COLO829 (cell line): ENCODE measurements around the gene ST6GAL1.
"Not testable (repeated sequence)": the region's sequence is repeated elsewhere in the genome, so short reads cannot be mapped to it uniquely, and the experiment has no call there.

Experiments used
- DNase-seq: peaks from one replicate; pipeline ENCODE4 v3.0.0; 2012; ENCODE audit warnings: low spot score

ST6GAL1 gene

DNA sequence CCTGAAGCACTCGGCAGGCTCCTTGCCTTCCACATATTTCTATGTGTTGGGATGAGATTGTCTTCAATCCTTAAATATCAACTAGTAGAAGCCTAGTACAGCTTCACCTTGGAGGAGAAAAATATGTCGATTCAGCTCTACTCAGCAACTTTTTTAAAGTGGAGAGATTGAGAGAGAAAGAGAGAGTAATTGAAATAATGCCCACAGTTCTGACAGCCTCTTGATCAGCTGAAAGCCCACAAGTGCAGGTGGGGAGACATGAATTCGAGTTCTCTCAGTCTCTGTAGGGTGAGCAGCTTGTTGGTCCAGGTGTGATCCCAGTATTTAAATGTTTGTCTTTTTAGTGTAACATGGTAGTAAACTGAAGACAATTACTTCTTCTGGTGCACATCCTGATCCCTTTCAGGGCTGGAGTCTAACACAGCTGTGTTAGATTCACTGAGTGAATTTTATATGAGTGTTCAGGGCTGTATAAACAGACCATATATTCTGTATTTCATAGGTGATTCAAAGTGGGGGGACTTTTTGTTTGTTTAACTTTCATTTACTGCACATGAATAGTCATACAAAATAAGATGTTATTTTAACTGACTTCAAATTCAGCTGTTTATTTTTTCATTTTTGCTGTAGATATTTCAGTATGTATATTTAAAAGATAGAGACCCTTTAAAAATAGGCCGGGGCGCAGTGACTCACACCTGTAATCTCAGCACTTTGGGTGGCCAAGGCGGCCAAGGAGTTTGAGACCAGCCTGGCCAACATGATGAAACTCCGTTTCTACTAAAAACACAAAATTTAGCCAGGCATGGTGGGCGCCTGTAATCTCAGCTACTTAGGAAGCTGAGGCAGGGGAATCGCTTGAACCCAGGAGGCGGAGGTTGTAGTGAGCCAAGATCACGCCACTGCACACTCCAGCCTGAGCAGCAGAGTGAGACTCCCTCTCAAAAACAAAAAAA is 64.0 kb downstream of the ST6GAL1 start:
- no peak for DNase-seq

- no peak for DNase-seq
Measured at GRCh38 chr3:186996356-186996755, 66.0 kb downstream of the ST6GAL1 start.

GRCh38 chr3:186997061-186997460 is 66.7 kb downstream of the ST6GAL1 start:
- DNase-seq, result no peak

GRCh38 chr3:186997473-186997939 is 67.2 kb downstream of the ST6GAL1 start:
- no peak for DNase-seq

- no peak for DNase-seq
Measured at GRCh38 chr3:186998937-186999368, 68.6 kb downstream of the ST6GAL1 start.

- no peak for DNase-seq
Measured at GRCh38 chr3:187000711-187001151, 70.4 kb downstream of the ST6GAL1 start.

DNA sequence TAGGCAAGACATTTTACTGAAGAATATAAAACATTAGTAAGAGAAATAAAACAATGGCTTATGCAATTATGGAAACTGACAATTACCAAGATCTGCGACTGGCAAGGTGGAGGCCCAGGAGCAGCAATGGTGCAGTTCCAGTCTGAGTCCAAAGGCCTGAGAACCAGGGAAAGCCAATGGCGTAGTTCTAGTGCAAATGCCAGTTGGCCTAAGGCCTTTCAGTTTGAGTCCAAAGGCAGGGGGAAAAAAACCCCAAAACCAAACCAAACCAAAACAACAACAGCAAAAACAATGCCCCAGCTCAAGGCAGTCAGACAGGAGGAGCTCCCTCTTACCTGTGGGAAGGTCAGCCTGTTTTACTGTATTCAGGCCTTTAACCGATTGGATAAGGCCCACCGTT is 72.6 kb downstream of the ST6GAL1 start:
- no peak for DNase-seq

DNA sequence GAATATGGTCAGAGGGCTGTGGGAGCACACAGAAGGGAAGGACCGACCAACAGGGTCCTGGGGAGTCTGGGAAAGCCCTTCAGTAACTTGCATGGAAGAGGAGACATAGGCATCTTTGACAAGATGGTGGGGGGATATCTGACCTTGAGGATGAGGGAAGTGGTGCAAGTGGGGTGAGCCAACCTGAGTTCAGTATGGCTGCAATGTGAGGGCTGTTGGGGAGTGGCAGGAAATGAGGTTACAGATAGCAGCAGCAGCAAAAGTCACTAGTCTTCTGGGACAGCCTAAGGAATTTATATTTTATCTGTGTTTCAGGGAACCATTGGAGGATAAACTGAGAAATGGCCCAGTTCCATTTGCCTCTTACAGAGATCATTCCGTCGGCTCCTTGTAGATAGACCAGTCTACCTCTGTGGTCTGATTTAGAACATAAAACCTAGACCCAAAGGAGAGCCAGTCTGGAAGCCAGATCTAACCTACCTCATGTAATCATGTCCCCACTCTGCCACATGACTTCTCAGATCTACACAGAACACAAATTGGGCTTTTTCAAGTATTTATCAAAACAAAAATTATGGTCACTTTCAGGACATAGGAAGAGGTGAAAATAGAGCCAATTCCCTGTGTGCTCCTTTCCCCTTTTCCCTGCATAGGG is 75.6 kb downstream of the ST6GAL1 start:
- DNase-seq, result no peak

DNA sequence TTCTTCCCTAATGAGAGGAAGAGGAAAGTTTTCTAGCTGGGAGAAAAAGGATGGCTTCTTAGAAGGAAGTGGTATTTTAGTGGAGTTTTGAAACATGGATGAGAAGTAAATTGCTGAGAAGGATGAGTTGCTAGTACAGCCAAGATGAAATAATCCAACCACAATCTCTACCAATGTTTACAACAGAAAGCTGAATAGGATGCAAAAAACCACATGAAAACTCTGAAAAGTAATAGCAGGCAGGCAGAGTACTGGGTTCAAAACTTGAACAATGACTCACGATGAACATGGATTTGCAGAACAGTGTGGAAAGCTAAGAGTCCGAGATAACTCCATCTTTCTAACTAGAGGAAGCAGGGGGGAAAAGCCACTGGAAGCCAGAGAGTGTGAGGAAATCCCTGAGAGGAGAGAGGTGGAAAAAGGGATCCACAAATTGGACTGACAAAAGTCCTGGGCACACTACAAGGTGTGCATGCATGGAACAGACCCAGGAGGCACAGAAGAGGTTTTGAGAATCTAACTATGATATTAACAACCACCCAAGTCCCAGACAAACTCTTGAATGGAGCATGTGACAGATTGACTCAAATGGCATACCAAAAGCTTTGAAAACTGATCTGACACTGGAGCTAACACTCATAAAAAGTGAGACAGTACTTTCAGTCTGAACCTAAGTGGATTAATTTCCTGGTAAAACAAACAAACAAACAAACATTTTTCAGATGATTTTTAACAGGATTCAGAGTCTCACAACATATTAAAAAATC is 76.7 kb downstream of the ST6GAL1 start:
- DNase-seq, result no peak

DNA sequence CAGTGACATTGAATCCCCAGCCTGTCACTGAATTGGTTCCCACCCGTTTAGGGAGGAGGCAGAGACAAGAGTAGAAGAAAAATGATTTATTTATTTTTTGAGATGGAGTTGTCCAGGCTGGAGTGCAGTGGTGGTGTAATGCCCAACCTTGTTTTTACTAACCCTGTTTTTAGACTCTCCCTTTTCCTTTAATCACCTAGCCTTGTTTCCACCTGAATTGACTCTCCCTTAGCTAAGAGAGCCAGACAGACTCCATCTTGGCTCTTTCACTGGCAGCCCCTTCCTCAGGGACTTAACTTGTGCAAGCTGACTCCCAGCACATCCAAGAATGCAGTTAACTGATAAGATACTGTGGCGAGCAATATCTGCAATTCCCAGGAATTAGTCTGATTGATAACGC is 80.1 kb downstream of the ST6GAL1 start:
- DNase-seq, result not testable (repeated sequence)

DNA sequence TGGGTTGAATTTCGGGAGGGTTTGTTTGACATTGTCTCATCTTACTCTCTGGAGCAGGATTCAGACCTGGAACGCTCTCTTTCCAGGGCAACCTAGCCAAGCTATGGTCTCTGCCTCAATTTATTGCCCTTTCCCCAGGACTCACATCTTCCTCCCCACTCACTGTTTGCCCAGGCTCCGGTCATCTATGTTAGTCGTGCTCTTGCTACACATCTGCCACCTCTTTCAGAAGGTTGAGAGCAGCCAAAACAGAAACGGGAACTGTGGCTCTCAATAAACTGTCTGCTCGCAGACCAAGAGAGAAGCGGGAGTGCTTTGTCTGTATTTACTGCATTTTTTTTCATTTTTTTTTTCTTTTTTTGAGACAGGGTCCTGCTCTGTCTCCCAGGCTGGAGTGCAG is 81.6 kb downstream of the ST6GAL1 start:
- no peak for DNase-seq

DNA sequence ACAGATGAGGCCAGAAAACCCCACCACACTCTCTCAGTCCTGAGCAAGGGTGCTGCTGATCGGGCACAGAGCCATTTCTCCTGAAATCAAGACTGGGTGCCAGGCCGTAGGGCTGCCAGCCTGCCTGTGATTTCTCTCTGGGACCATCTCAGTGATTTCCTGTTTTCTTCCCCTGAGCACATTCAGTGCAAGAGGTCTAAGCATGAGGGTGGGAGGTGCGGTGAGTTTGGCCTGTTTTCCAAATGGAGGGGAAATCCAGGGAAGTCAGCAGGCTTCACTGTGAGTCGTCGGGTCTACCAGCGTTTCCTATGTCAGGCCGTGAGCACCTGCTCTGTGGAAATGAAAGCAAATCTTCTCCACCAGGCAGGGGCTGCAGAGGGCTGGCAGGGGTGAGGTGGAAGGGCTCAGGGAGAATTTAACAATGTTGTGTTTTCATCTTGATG is 82.3 kb downstream of the ST6GAL1 start:
- DNase-seq, result no peak

DNA sequence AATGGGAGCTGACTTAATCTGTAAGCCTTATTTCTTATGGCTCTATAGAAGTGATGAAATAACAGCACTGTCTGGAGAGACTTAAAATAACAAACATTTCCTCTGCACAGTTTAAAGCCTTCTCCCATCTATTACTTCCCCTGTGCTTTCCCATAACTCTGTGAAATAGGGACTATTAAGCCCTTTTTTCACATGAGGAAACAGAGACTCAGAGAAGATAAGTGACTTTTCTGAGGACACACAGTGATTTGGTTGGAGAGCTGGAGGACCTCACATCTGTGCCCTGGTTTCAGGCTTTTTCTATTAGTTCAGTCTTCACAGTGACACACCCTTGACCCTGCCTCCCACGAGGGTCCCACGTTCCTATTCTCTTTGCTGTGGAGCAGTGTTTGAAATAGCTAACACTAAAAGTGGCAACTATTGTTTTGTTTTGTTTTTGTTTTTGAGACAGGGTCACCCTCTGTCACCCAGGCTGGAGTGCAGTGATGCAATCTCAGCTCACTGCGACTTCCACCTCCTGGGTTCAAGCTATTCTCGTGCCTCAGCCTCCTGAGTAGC is 82.9 kb downstream of the ST6GAL1 start:
- no peak for DNase-seq

DNA sequence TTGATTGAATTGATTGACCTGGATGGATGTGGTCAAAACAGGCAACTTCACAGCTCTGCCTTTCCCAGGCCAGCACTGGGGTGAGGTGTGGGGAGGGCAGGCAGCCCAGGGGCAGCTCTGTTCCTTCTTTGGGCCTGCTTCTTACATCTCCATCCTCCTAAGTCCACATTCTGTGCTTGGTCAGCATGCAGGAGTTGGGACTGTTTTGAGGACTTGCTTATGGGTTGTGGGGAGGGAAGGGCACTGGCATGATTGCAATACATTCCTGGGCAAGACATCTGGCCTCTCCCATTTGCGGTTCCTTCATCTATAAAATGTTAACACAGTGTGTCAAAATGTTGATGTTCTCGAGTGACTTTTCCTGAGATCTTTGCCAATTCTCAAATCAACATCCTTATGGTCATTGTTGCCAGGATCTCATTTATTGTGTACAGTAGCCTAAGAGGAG is 84.1 kb downstream of the ST6GAL1 start:
- no peak for DNase-seq

DNA sequence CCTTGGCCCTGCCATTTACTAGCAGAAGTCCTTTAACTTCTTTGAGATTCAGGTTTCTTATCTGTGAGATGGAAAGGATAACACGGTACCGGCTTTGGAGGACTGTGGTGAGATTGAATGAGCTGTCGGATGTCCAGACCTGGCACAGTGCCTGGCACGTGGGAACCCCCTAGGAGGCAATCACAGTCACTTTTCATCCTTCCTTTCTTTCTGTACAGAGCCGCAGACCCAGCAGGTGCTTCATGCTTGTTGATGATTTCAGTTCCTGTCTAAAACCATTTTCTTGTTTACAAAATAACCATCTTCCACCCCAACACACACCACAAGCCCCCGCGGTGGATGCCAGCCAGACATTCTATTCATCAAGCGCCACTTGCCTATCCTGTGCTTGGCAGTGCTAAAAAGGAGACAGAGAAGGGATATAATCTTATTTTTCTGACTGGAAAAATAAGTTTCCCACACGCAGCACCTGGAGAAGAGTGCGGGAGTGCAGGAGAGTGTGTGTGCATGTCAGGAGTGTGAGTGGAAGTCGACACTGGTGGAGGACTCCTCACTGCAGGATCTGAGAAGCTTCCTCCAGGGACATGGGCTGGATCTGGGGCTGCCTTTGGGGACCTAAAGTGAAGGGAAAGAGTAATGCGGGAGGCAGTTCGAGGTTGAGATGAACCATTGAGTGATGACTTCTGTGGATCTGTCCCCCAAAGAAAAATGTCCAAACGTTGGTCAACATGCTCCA is 85.7 kb downstream of the ST6GAL1 start:
- no peak for DNase-seq

- DNase-seq, result no peak
Measured at GRCh38 chr3:187016639-187017345, 86.5 kb downstream of the ST6GAL1 start.

- no peak for DNase-seq
Measured at GRCh38 chr3:187017511-187018230, 87.3 kb downstream of the ST6GAL1 start.

GRCh38 chr3:187019542-187020072 is 89.3 kb downstream of the ST6GAL1 start:
- DNase-seq, result no peak

- no peak for DNase-seq
Measured at GRCh38 chr3:187020376-187020775, 90.0 kb downstream of the ST6GAL1 start.
